H1 (cell line): ENCODE data around the gene NUDT3. TPM values are rescaled to one million over a fixed set of nuclear protein-coding genes. Genes with fewer than 3 reads are reported as not detected.

Source experiments
- ASH2L ChIP-seq: fragments of 200-600, 300-600 bp; sonication (generic); IDR thresholded peaks from one replicate; pipeline ENCODE4 v1.7.1; 2017; ENCODE audit warnings: low read length
- BCL11A ChIP-seq, 2 experiments: IDR thresholded peaks; one replicate each; pipeline ENCODE4 v1.6.1; 2011; ENCODE audit warnings: low read depth in 2 of 2, low read length in 2 of 2, mild to moderate bottlenecking in 2 of 2
- BRCA1 ChIP-seq: IDR thresholded peaks from 2 replicates; pipeline ENCODE4 v1.6.1; 2012; ENCODE audit warnings: low read depth, low read length, improper control_type of control experiment
- FOSL1 ChIP-seq: IDR thresholded peaks from 2 replicates; pipeline ENCODE4 v1.6.1; 2011; ENCODE audit warnings: mild to moderate bottlenecking, low read depth, low read length, moderate library complexity; ENCODE audit not compliant: insufficient read depth
- JUN ChIP-seq: IDR thresholded peaks from 2 replicates; pipeline ENCODE4 v1.6.1; 2011; ENCODE audit warnings: low read depth, mild to moderate bottlenecking, improper control_type of control experiment, low read length
- JUND ChIP-seq: IDR thresholded peaks from 2 replicates; pipeline ENCODE4 v1.6.1; 2011; ENCODE audit warnings: mild to moderate bottlenecking, improper control_type of control experiment, low read length
- NANOG ChIP-seq: IDR thresholded peaks from 2 replicates; pipeline ENCODE4 v1.6.1; 2011; ENCODE audit warnings: low read length, low read depth, mild to moderate bottlenecking, inconsistent platforms; ENCODE audit not compliant: insufficient read depth, poor library complexity, severe bottlenecking
- NRF1 ChIP-seq: IDR thresholded peaks from 2 replicates; pipeline ENCODE4 v1.6.1; 2011; ENCODE audit warnings: mild to moderate bottlenecking, low read depth, low read length, improper control_type of control experiment
- RAD21 ChIP-seq, 2 experiments: IDR thresholded peaks in 1 of 2; conservative IDR thresholded peaks in 1 of 2; 2 replicates each; pipeline ENCODE4 v1.6.1; 2011; ENCODE audit warnings: low read depth in 2 of 2, low read length in 2 of 2, improper control_type of control experiment in 1 of 2, inconsistent platforms in 1 of 2, mild to moderate bottlenecking in 1 of 2, moderate library complexity in 1 of 2
- RNF2 ChIP-seq: fragments of 200-900, 300-1000 bp; sonication (generic); IDR thresholded peaks from 2 replicates; pipeline ENCODE4 v1.7.1; 2016; ENCODE audit warnings: borderline replicate concordance, low read depth, mild to moderate bottlenecking, antibody characterized with exemption, low read length; ENCODE audit not compliant: poor library complexity, severe bottlenecking; ENCODE audit errors: missing control alignments
- SAP30 ChIP-seq: fragments of 300-600 bp; sonication (generic); IDR thresholded peaks from 2 replicates; pipeline ENCODE4 v1.7.1; 2012; ENCODE audit warnings: low read length, moderate library complexity, mild to moderate bottlenecking, inconsistent platforms; ENCODE audit not compliant: insufficient read depth, insufficient replicate concordance
- SIN3A ChIP-seq, 2 experiments: IDR thresholded peaks in 1 of 2; conservative IDR thresholded peaks in 1 of 2; 2 replicates each; pipeline ENCODE4 v1.6.1; 2011 to 2012; ENCODE audit warnings: low read length in 2 of 2, improper control_type of control experiment in 1 of 2, low read depth in 1 of 2, mild to moderate bottlenecking in 1 of 2
- TAF1 ChIP-seq: IDR thresholded peaks from 2 replicates; pipeline ENCODE4 v1.6.1; 2011; ENCODE audit warnings: mild to moderate bottlenecking, low read depth, low read length
- TEAD4 ChIP-seq: IDR thresholded peaks from 2 replicates; pipeline ENCODE4 v1.6.1; 2012; ENCODE audit warnings: low read depth, low read length, inconsistent platforms, mixed read lengths
- ZNF274 ChIP-seq: IDR thresholded peaks from 2 replicates; pipeline ENCODE4 v1.7.0; 2012; ENCODE audit warnings: low read length, borderline replicate concordance; ENCODE audit errors: extremely low read depth
- polyA plus RNA-seq, 7 experiments: library from polyadenylated mRNA; depleted of rRNA in 3 of 7; stranded (reverse) in 5 of 7; unstranded in 2 of 7; fragments of >200 nt in 5 of 7; fragments of 200-250 nt in 2 of 7; gene quantifications; 1 replicate in 5 of 7; 2 replicates in 1 of 7; 4 replicates in 1 of 7; pipeline versions ENCODE4 v1.2.1 to v1.2.3, GENCODE V29; 2011 to 2013; ENCODE audit warnings: missing spikeins in 2 of 7, mixed read lengths in 2 of 7
- total RNA-seq: library from RNA; stranded (reverse); fragmentation: NEBNext Ultra II Directional; extraction: Animal tissue kit (Norgen Biotek cat#: 25700); gene quantifications from 2 replicates; pipeline ENCODE4 v1.2.1, GENCODE V29; 2021

The NUDT3 gene
- total and polyA plus RNA-seq, 2 of the 8 experiments (the other 6 are each of a cell fraction or from before 2014, with no cell fraction given), result 14.1 to 36.9 TPM

DNA sequence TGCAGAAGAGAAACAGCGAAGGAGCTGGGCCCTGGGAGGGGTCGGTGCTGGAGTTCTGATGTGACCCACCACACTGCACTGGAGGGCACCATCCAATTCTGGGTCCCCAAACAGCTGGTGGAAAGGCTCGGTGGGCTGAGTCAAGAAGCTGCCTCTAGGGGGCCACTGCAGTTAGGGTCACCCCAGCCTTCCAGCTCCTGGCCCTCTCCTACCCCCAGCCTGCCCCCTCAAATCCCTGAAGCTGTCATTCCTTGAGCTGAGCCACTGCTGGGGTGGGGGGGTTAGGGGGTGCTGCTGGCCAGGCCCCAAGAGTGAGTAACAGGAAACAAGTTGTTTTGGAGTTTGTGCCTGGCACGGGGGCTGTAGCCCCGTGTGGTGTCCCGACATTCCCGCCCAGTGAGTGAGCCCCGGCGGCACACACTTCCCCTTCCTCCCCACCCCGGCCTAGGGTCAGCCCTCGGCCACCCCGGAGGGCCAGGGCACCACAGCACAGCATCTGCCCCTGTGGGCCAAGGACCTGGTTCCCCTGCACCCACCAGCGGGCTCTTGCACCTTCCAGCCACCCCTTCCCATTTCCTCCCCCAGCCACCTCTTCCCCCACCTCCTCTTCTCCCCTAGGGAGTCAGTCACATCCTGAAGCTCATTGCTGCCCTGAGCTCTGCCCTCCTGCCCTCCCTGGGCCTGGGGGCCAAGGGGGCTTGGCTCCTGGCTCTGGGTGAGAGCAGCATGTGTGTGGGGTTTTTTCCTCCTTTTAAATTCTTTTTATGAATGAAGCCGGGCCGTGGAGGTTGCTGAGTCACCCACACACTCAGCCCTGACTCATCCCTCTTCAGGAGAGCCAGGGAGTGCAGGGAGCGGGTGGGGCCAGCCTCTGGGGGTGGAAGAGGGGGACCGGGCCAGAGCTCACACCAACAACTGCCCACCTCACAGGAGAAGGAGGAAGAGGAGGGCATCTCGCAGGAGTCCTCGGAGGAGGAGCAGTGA, 148.3 kb downstream of the NUDT3 start (continued):
- TF ChIP-seq ZNF274 (no peak), BRCA1 (no peak), FOSL1 (no peak), TAF1 (no peak), SIN3A (conservative IDR thresholded peaks at IDR 0.05 in 1 of 2, IDR thresholded peaks at IDR 0.05 in 1 of 2; ENCODE audit: low read depth in 1 of 2, low read length in 2 of 2) (no peak), NRF1 (no peak), NANOG (no peak), TEAD4 (no peak), RAD21 (IDR thresholded peaks at IDR 0.05 in 1 of 2, conservative IDR thresholded peaks at IDR 0.05 in 1 of 2; ENCODE audit: low read depth in 2 of 2, low read length in 2 of 2) (peak; percentile 16 to 36; a peak in 1 of 4 replicates), JUN (no peak), JUND (no peak), RNF2 (no peak), SAP30 (no peak), ASH2L (no peak), BCL11A (IDR thresholded peaks at IDR 0.05; ENCODE audit: low read depth in 2 of 2, low read length in 2 of 2) (no peak)
- TF ChIP-seq, all 59 proteins: peak for 6
